Neural cell (in vitro differentiated cells): ENCODE results near the gene THADA.

ENCODE experiments used
- CTCF ChIP-seq: fragments of 450-650 bp; IDR thresholded peaks from 2 replicates; pipeline ENCODE4 v1.5.1; 2014; ENCODE audit warnings: antibody characterized with exemption, mild to moderate bottlenecking, moderate library complexity; ENCODE audit not compliant: poor library complexity, severe bottlenecking
- EZH2 ChIP-seq: fragments of 200-600, 300-800 bp; shearing (Covaris generic), sonication (generic); IDR thresholded peaks from 2 replicates; pipeline ENCODE4 v1.6.1; 2014; ENCODE audit warnings: antibody characterized with exemption, low read length, borderline replicate concordance, mild to moderate bottlenecking; ENCODE audit not compliant: insufficient read depth, poor library complexity, severe bottlenecking

GRCh38 chr2:43341959-43342757 is 253.7 kb downstream of the THADA start:
- TF ChIP-seq CTCF (no peak), EZH2 (no peak)
